Coronary artery (tissue), 2 donors: ENCODE data around the gene ZNF138.
A peak's percentile ranks its signal among the peaks of the same experiment; 100 is the strongest.
"Not testable (repeated sequence)": the region's sequence is repeated elsewhere in the genome, so short reads cannot be mapped to it uniquely, and the experiment has no call there.

Source experiments
- DNase-seq: peaks from one replicate; pipeline ENCODE4 v3.0.0-alpha.2; 2017; ENCODE audit warnings: low spot score
- H3K27ac ChIP-seq, 2 donors: fragments of 200-600 bp; sonication (generic); one replicate each; pipeline ENCODE4 v1.5.1; 2016 to 2019
- H3K4me3 ChIP-seq: fragments of 200-600 bp; sonication (generic); 2 replicates; pipeline ENCODE4 v1.5.1; 2016; ENCODE audit warnings: mild to moderate bottlenecking, moderate library complexity
- CTCF ChIP-seq: fragments of 200-600 bp; sonication (generic); IDR thresholded peaks from one replicate; pipeline ENCODE4 v1.5.1; 2019; ENCODE audit warnings: antibody characterized with exemption

The ZNF138 gene

GRCh38 chr7:64774204-64774842 lies 19.9 kb upstream of the ZNF138 start:
- no peak for DNase-seq
- no peak for TF ChIP-seq CTCF

GRCh38 chr7:64775289-64775688 lies 18.9 kb upstream of the ZNF138 start:
- Histone ChIP-seq H3K27ac (no peak overlapping the region), H3K4me3 (no peak overlapping the region)
- TF ChIP-seq CTCF: no peak
- no peak for DNase-seq

More at GRCh38 chr7:64774204-64774842, 19.9 kb upstream of the ZNF138 start:
- no peak overlapping the region for H3K27ac ChIP-seq
- no peak overlapping the region for H3K4me3 ChIP-seq

GRCh38 chr7:64784842-64785241 lies 9.4 kb upstream of the ZNF138 start:
- H3K4me3 ChIP-seq, H3K27ac ChIP-seq, DNase-seq: not testable (repeated sequence)

GRCh38 chr7:64787295-64787694 lies 6.9 kb upstream of the ZNF138 start:
- Histone ChIP-seq H3K27ac (no peak overlapping the region), H3K4me3 (no peak overlapping the region)
- DNase-seq: no peak
- no peak for TF ChIP-seq CTCF

GRCh38 chr7:64789241-64789640 lies 5.0 kb upstream of the ZNF138 start:
- not testable (repeated sequence) for H3K27ac ChIP-seq, H3K4me3 ChIP-seq, DNase-seq

- H3K4me3 ChIP-seq: no peak overlapping the region
- no peak overlapping the region for H3K27ac ChIP-seq
- TF ChIP-seq CTCF: no peak
- DNase-seq: no peak
These were observed 997 bp upstream of the ZNF138 start for GRCh38 chr7:64793106-64793755.

- Histone ChIP-seq H3K27ac (no peak overlapping the region), H3K4me3 (peak overlapping the region; percentile 91)
- no peak for TF ChIP-seq CTCF
- no peak for DNase-seq
These were observed 948 bp downstream of the ZNF138 start for GRCh38 chr7:64795176-64795575.

GRCh38 chr7:64799169-64799568 lies 4.9 kb downstream of the ZNF138 start:
- not testable (repeated sequence) for H3K4me3 ChIP-seq, H3K27ac ChIP-seq, DNase-seq
